Astrocyte of the cerebellum (primary cell): ENCODE measurements around the gene L3MBTL4.
"Not testable (repeated sequence)": the region's sequence is repeated elsewhere in the genome, so short reads cannot be mapped to it uniquely, and the experiment has no call there.

Experiments
- DNase-seq: peaks from one replicate; pipeline ENCODE4 v3.0.0-alpha.2; 2011; ENCODE audit warnings: low read depth
- H3K4me3 ChIP-seq: 2 replicates; pipeline ENCODE4 v1.5.1; 2011; ENCODE audit warnings: mild to moderate bottlenecking, low read depth, low read length, moderate library complexity
- CTCF ChIP-seq: IDR thresholded peaks from 2 replicates; pipeline ENCODE4 v1.5.1; 2012; ENCODE audit warnings: low read length, low read depth, moderate library complexity, mild to moderate bottlenecking; ENCODE audit errors: missing control alignments
- in situ Hi-C: cut with HindIII; loops from 2 replicates; pipeline ENCODE4 v1.10.0; 2017; ENCODE audit warnings: low sequenced_read_pairs

Gene L3MBTL4

GRCh38 chr18:6088432-6088831 lies 326.3 kb downstream of the L3MBTL4 start:
- in situ Hi-C loops, result no loop called here

GRCh38 chr18:6086731-6087130 lies 328.0 kb downstream of the L3MBTL4 start:
- H3K4me3 ChIP-seq, result no peak overlapping the region
- in situ Hi-C loops, result no loop called here
- no peak for TF ChIP-seq CTCF
- DNase-seq, result no peak

More at GRCh38 chr18:6088432-6088831, 326.3 kb downstream of the L3MBTL4 start:
- DNase-seq, result no peak
- TF ChIP-seq CTCF, result no peak
- H3K4me3 ChIP-seq, result no peak overlapping the region

GRCh38 chr18:6079406-6079805 lies 335.3 kb downstream of the L3MBTL4 start:
- in situ Hi-C loops, result loop anchor here (5.0 kb wide), 1 partner anchor 78 kb away; no protein-coding TSS in a partner anchor
- no peak for DNase-seq
- TF ChIP-seq CTCF, result no peak
- no peak overlapping the region for H3K4me3 ChIP-seq

GRCh38 chr18:6078877-6079276 lies 335.8 kb downstream of the L3MBTL4 start:
- H3K4me3 ChIP-seq, result no peak overlapping the region
- no peak for DNase-seq
- in situ Hi-C loops, result loop anchor here (5.0 kb wide), 1 partner anchor 78 kb away; no protein-coding TSS in a partner anchor
- TF ChIP-seq CTCF, result no peak

- DNase-seq, H3K4me3 ChIP-seq, in situ Hi-C loops: not testable (repeated sequence)
These were observed 342.3 kb downstream of the L3MBTL4 start for GRCh38 chr18:6072423-6072822.

- in situ Hi-C loops, result no loop called here
- DNase-seq, result no peak
- no peak for TF ChIP-seq CTCF
- no peak overlapping the region for H3K4me3 ChIP-seq
These were observed 345.2 kb downstream of the L3MBTL4 start for GRCh38 chr18:6069539-6069938.

- no peak for TF ChIP-seq CTCF
- in situ Hi-C loops, result no loop called here
- no peak for DNase-seq
- no peak overlapping the region for H3K4me3 ChIP-seq
These were observed 345.6 kb downstream of the L3MBTL4 start for GRCh38 chr18:6069103-6069502.
